ENCODE results near the gene DEFB126.
A peak's percentile ranks its signal among the peaks of the same experiment; 100 is the strongest.
"Not testable (repeated sequence)": the region's sequence is repeated elsewhere in the genome, so short reads cannot be mapped to it uniquely, and the experiment has no call there.

Gene DEFB126, protein sequence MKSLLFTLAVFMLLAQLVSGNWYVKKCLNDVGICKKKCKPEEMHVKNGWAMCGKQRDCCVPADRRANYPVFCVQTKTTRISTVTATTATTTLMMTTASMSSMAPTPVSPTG

DNA sequence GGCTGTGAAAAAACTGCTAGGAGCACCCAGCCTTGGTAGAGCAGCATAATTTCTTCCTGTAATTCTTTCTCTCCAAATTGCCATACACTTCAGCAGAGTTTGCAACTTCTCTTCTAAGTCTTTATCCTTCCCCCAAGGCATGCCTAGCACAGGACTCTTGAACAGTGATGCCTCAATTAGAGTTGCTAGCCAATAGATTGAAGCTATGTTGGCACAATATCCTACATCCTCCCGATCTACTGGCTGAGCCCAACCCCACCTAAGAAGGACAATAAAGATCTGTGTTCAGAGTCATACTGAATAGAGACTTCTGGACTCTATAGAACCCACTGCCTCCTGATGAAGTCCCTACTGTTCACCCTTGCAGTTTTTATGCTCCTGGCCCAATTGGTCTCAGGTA is at the start of gene DEFB126:
Gene DEFB126 (plus strand): TSS at position 301 of the 400 bp plus-strand sequence. CDS start 39 bp downstream, at position 340.
- DNase-seq = no peak

DNA sequence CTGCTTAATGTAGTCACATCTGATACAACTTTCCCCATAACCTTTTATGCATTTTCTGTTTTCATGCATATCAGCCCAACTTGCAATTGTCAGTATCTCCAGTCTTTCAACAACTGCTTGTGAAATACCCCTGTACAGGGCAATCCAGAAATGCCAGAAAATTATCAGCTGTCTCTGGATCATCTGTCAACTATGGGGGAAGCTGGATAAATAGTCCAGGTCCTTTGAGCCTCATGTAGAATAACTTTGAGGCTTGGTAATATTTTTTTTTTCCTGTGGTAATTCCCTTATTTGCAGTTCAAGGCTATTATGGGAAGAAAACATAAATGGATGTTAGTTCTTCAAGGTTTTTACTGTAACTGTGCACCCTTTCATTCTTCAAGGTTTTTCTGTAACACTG is 48.7 kb upstream of the DEFB126 start:
- DNase-seq = no peak

DNA sequence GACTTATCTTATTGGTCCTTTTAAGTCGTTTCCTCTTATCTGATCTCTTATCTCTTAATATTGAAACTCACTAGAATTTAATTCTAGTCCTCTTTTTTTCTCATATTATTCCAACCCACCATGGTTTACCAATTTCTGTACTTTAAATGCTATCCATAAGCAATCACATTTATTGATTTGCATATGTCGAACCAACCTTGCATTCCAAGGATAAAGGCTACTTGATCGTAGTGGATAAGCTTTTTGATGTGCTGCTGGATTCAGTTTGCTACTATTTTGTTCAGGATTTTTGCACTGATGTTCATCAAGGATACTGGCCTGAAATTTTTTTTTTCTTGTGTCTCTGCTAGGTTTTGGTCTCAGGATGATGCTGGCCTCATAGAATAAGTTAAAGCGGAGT is 47.2 kb upstream of the DEFB126 start:
- no peak for DNase-seq

DNA sequence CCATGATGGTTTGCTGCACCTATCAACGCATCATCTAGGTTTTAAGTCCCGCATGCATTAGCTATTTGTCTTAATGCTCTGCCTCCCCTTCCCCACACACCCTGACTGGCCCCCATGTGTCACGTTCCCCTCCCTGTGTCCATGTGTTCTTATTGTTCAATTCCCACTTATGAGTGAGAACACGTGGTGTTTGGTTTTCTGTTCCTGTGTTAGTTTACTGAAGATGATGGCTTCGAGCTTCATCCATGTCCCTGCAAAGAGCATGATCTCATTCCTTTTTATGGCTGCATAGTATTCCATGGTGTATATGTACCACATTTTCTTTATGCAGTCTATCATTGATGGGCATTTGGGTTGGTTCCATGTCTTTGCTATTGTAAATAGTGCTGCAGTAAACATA is 44.7 kb upstream of the DEFB126 start:
- not testable (repeated sequence) for DNase-seq

DNA sequence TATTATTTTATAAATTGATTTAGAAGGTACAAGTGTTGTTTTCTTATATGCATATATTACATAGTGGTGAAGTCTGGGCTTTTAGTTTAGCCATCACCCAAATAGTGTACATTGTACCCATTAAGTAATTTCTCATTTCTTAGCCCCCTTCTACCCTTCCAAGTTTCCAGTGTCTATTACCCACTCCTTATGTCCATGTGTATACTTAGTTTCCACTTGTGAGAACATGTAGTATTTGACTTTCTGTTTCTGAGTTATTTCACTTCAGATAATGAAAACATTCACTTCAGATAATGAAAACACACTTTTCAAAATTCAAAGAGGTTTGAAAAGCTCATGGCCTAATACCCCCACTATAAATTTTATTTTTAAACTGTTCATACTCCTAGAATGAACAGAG is 40.4 kb upstream of the DEFB126 start:
- no peak for DNase-seq

DNA sequence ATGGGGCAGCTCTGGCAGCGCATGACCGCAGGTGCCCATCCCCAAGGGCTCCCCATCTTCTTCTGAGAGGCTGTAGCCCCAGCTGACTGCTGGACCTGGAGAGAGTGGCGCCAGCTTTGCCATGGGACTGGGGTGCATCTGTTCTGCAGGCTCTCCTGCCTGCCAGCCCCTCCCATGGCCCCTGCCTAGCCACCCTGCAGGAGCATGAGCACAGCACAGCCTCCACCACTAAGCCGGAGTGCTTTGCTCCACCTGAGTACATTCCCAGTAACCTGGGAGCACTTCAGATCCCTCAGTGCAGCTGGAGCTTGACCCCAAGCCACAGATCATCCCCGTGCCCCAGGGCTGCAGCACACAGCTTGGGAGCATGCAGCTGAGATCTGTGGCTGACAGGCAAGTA is 38.9 kb upstream of the DEFB126 start:
- DNase-seq = no peak

DNA sequence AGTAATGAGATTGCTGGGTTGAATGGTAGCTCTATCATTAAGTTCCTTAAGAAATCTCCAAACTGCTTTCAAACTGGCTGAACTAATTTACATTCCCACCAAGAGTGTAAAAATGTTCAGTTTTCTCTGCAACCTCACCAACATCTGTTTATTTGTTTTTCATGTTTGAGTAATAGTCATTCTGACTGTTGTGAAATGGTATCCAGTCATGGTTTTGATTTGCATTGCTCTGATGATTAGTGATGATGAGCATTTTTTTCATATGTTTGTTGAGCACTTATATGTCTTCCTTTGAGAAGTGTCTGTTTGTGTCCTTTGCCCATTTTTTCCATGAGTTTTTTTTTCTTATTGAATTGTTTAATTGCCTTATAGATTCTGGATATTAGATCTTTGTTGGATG is 30.0 kb upstream of the DEFB126 start:
- DNase-seq = no peak

DNA sequence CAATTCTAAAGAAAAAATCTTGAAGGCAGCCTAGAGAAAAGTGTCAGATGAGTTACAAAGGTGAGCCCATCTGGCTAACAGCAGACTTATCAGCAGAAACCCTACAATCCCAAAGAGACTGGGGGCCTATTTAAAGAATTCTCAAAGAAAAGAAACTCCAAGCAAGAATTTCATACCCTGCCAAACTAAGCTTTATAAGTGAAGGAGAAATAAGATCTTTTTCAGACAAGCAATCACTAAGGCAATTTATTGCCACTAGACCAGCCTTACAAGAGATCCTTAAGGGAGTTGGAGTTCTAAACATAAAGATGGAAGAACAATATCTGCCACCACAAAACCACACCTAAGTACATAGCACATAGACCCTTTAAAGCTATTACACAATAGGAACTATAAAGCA is 24.9 kb upstream of the DEFB126 start:
- DNase-seq = no peak

DNA sequence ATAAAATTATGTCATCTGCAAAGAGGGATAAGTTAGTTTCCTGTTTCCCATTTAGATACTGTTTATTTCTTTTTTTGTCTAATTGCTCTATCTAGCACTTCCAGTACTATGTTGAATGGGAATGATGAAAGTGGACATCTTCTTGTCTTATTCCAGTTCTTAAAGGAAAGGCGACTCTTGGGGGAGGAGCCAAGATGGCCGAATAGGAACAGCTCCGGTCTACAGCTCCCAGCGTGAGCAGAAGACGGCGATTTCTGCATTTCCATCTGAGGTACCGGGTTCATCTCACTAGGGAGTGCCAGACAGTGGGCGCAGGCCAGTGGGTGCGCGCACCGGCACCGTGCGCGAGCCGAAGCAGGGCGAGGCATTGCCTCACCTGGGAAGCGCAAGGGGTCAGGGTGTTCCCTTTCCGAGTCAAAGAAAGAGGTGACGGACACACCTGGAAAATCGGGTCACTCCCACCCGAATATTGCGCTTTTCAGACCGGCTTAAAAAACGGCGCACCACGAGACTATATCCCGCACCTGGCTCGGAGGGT is 12.5 kb upstream of the DEFB126 start:
- not testable (repeated sequence) for DNase-seq

DNA sequence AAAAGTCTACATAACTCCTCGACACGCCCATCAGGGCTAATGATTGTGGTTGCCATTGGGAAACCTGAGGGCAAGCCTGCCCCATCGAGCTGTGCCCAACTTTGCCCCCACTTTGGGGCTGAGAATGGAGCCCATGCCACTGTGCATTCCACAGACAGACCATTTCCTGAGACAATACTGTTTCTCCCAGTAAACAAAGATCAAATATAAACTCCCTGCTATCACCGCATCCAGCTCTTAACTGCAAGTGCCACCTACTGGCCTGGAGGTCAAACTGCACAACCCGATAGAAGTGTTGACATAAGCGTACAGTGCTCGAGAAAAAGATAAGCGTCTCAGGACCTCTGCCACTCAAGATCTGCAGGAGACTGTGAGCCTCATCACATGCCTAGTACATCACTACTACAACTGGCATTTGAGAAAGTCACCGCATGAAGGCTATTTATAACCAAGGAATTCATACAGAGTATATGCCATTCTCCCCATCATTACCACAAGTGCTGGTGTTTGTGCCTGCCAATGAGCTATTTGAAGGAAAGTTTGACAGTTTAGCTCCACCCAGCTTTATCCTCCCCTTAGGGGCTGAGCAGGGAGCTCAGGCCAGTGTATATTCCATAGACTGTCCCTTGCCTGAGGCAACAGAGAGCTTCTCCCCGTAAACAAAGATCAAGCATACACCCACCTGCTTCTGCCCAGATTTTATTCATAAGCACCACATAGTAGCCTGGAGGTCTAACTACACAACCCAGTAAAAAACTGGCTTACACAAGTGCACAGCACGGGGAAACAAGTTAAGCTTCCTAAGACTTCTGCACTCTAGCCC is 4.5 kb upstream of the DEFB126 start:
- DNase-seq = peak; percentile 23

DNA sequence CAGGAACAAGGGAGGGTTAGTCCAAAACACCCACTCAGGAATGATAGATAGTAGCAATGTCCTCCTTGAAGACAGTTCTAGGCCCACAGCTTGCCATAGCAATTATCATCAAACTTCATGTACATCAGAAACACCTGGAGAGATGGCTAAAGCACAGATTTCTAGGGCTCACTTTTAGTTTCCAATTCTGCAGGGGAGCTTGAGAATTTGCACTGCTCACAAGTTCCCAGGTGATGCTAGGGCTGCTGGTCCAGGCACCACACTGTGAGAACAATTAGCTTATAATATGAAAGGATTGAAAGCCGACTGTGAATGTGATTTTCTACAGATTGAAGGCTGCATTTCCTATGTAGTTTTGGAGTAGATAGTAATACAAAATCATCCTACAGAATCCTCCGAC is 3.5 kb downstream of the DEFB126 start:
- DNase-seq = no peak

DNA sequence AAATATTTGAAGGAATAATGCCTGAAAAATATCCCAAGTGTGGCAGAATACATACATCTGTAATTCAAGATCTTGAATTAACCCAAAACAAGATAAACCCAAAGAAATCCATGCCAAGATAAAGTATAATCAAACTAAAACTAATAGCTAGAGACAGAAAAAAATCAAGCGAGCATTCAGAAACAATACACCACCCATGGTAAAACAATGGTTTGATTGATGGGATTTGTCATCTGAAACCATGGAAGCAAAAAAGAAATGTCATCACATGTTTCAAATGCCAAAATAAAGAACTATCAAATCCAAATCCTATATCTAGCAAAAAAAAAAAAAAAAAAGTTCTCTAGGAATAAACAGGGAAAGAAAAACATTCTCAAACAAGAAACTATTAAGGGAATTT is 9.7 kb downstream of the DEFB126 start:
- no peak for DNase-seq

DNA sequence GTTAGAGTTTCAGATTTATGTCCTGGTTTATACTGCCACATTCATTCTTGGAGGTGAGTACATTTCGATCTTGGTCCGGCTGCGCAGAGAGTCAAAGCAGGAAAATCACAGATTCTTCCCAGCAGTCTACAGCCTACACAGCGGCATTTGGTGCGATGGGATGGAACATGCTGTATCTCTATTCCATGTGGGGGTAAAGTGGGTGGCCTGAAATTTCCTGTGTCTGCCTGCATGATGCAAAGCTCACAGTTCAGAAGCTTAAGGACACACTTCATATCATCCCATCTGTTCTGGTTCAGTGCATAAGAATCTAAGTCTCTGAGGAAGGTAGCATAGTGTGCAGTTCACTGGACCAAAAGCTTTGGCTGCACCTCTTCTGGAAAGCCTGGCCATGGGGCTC is 14.8 kb downstream of the DEFB126 start, which contains the start of gene DEFB127:
Gene DEFB127 (plus strand): TSS at position 301 of the 400 bp plus-strand sequence. CDS start 91 bp downstream, at position 392.
- DNase-seq = no peak

DNA sequence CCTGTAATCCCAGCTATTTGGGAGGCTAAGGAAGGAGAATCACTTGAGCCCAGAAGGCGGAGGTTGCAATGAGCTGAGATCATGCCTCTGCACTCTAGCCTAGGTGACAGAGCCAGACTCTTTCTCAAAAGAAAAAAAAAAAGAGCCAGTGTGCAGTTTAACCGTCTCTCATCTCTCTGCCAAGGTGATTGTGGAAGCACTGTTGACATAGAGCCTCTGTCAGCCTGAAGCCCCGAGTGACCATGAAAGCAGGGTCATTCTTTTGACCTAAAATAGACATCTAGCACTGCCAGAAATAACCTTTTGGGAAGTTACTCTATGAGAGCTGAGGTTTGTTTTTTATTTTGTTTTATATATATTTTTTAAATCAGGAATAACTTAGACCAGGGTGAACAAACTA is 22.2 kb downstream of the DEFB126 start:
- no peak for DNase-seq

DNA sequence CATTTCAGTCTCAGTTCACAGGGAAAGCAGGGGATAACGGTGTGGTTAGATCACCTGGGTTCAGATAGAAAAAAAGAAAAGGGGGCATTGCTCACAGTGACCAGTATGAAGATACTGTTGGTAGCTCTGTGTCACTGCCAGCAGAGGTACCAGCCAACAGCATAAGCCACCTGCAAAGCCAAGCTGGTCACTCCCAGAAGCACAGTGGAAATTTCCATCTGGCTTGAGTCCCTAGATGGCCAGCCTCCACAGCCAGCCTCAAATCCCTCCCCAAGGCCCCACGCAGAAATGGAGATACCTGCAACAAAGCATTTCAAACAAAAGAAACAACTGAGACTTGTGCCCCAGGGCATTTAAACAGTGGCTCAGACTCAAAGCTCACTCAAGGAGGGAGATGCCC is 26.5 kb downstream of the DEFB126 start:
- no peak for DNase-seq

DNA sequence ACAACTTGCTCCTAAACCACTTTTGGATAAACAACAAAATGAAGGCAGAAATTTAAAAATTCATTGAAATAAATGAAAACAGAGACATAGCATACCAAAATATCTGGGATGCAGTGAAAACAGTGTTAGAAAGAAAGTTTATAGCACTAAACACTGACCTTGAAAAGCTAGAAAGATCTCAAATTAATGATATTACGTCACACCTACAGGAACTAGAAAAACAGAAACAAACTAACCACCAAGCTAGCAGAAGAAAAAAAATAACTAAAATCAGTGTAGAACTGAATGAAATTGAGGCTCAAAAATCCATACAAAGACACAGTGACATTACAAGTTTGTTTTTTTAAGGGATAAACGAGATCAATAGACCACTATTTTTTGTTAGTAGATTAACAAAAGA is 41.9 kb downstream of the DEFB126 start:
- no peak for DNase-seq

DNA sequence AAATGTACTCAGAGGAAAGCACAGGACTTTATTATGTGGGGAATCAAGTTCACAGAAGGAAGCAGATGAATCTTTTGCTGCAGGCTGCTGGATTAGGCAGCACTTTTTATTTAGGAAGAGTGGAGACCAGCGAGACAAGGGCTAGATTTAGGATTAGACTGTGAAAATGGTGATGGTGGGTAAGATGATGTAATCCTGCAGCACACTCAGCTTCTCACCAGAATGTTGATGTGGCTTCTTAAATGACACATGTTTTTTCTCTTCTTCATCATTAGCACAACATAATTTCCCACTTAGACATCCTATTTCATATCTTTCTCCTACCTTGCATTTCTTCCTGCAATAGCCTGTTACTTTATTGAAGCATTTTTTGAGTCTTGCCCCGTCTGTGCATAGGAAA is 45.3 kb downstream of the DEFB126 start:
- no peak for DNase-seq

DNA sequence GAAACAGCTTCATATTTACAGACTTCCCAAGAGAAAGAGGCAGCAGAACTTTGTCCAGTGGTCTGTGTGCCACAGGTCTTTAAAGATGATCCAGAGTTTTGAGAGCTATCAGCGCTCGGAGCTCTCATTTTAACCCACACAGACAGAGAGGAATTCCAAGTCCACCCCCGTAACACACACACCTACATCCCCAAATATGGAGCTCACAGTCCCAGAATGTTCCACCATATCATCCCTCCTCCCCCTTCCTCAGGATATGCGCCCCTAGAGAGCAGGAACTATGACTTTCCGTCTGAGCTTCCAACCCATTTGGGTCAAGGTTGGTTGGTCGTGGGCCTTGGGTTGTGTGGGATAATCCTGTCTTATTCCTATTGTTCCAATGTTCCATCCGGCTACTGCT is 47.2 kb downstream of the DEFB126 start, which contains the start of gene DEFB128:
Gene DEFB128 (minus strand): TSS at position 101 of the 400 bp plus-strand sequence. CDS start 88 bp downstream, at position 13.
- no peak for DNase-seq
